OCI-LY1 (cell line): Measurements from ENCODE around the gene DBT.

ENCODE experiments used
- H2AFZ ChIP-seq: fragments of 200-600 bp; sonication (generic), shearing (Covaris generic); 2 replicates; pipeline ENCODE4 v1.6.0; 2014; ENCODE audit warnings: antibody characterized with exemption, mild to moderate bottlenecking, low read length
- H3F3A ChIP-seq: fragments of 200-600 bp; sonication (generic), shearing (Covaris generic); 2 replicates; pipeline ENCODE4 v1.6.0; 2014; ENCODE audit warnings: mild to moderate bottlenecking, antibody characterized with exemption, low read length, moderate library complexity; ENCODE audit not compliant: insufficient read depth
- H3K27ac ChIP-seq: fragments of 200-600 bp; sonication (generic); 2 replicates; pipeline ENCODE4 v1.5.1; 2014; ENCODE audit warnings: low read length, mixed run types, mild to moderate bottlenecking, low read depth; ENCODE audit not compliant: poor library complexity, severe bottlenecking
- H3K27me3 ChIP-seq: fragments of 200-600 bp; sonication (generic); 2 replicates; pipeline ENCODE4 v1.6.0; 2014; ENCODE audit warnings: antibody characterized with exemption, mild to moderate bottlenecking, low read length, moderate library complexity; ENCODE audit not compliant: insufficient read depth
- H3K36me3 ChIP-seq: fragments of 200-600 bp; sonication (generic); 2 replicates; pipeline ENCODE4 v1.6.1; 2014; ENCODE audit warnings: mild to moderate bottlenecking, antibody characterized with exemption, low read length, moderate library complexity, mixed read lengths; ENCODE audit not compliant: insufficient read depth
- H3K4me1 ChIP-seq: fragments of 200-600 bp; sonication (generic); 2 replicates; pipeline ENCODE4 v1.5.1; 2014; ENCODE audit warnings: mild to moderate bottlenecking, low read length, moderate library complexity; ENCODE audit not compliant: insufficient read depth, severe bottlenecking
- H3K4me2 ChIP-seq: fragments of 200-600 bp; sonication (generic), shearing (Covaris generic); 2 replicates; pipeline ENCODE4 v1.6.1; 2014; ENCODE audit warnings: low read length
- H3K4me3 ChIP-seq: fragments of 200-600 bp; sonication (generic); 2 replicates; pipeline ENCODE4 v1.5.1; 2014; ENCODE audit warnings: low read length, low read depth, mild to moderate bottlenecking, mixed read lengths; ENCODE audit not compliant: poor library complexity, severe bottlenecking
- H3K79me2 ChIP-seq: fragments of 200-600 bp; shearing (Covaris generic); 2 replicates; pipeline ENCODE4 v1.6.1; 2016; ENCODE audit warnings: mixed run types, low read length, mixed read lengths; ENCODE audit not compliant: insufficient read depth
- H3K9ac ChIP-seq: fragments of 200-600 bp; sonication (generic), shearing (Covaris generic); 2 replicates; pipeline ENCODE4 v1.6.1; 2014; ENCODE audit warnings: mild to moderate bottlenecking, low read length, mixed read lengths
- H3K9me2 ChIP-seq: fragments of 200-600 bp; sonication (generic), shearing (Covaris generic); 2 replicates; pipeline ENCODE4 v1.6.1; 2014; ENCODE audit warnings: low read depth, mild to moderate bottlenecking, low read length, mixed read lengths
- H3K9me3 ChIP-seq: fragments of 200-600 bp; shearing (Covaris generic); 2 replicates; pipeline ENCODE4 v1.6.1; 2014; ENCODE audit warnings: low read length, mixed read lengths
- H4K20me1 ChIP-seq: fragments of 200-600 bp; sonication (generic), shearing (Covaris generic); 2 replicates; pipeline ENCODE4 v1.6.0; 2016; ENCODE audit warnings: mild to moderate bottlenecking, low read length; ENCODE audit not compliant: insufficient read depth
- EZH2 ChIP-seq: fragments of 200-600 bp; sonication (generic), shearing (Covaris generic); IDR thresholded peaks from 2 replicates; pipeline ENCODE4 v1.8.0; 2017; ENCODE audit warnings: borderline replicate concordance, mixed run types, mild to moderate bottlenecking, antibody characterized with exemption, low read length, moderate library complexity, mixed read lengths
- TF ChIP-seq, protein P1 (sequence below): fragments of 200-600 bp; sonication (generic), shearing (Covaris generic); IDR thresholded peaks from 2 replicates; pipeline ENCODE4 v1.5.1; 2017; ENCODE audit warnings: mild to moderate bottlenecking, antibody characterized with exemption, low read length, moderate library complexity, mixed read lengths

Gene DBT

DNA sequence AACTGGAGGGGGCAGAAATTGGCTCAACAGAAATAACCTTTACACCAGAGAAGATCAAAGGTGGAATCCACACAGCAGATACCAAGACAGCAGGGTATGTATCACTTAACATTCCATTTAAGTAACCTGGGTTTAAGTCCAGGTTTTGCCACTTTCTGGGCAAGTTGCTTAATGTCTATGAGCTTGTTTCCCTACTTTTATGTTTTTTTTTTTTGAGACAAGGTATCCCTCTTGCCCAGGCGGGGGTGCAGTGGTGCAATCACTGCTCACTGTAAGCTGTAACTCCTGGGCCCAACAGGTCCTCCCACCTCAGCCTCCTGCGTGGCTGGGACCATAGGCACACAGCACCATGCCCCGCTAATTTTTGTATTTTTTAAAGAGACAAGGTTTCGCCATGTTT lies 18.6 kb upstream of the DBT start:
- no peak for TF ChIP-seq EZH2
- Histone ChIP-seq H3K79me2 (peaks cover 16% of the 10 kb centered on the region; the same call in 1 of the 2 replicates), H3K27me3 (no peaks in the 10 kb centered on the region), H3K9ac (no peak overlapping the region), H2AFZ (no peak overlapping the region), H3K4me2 (no peak overlapping the region), H3K4me3 (no peak overlapping the region), H3K36me3 (peaks cover 67% of the 10 kb centered on the region), H3F3A (no peaks in the 10 kb centered on the region), H4K20me1 (no peaks in the 10 kb centered on the region), H3K9me2 (no peaks in the 10 kb centered on the region), H3K27ac (no peak overlapping the region), H3K9me3 (no peaks in the 10 kb centered on the region), H3K4me1 (peaks cover 22% of the 10 kb centered on the region)

DNA sequence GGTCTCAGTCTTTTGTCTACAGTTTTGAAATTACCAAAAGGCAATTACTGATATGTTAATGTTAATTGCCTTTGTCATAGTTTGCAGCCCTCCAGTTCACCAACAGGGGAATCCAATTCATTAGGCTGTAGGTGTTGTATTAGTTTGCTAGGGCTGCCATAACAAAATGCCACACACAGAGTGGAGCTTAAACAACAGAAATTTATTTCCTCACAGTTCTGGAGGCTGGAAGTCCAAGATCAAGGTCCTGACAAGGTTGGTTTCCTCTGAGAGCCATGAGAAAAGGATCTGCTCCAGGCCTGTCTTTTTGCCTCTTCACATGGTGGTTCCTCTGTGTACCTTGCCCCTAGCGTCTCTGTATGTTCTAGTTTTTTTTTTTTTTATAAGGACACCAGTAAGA lies 17.6 kb upstream of the DBT start:
- no peak overlapping the region for H2AFZ ChIP-seq
- no peaks in the 10 kb centered on the region for H3K9me2 ChIP-seq
- H3K36me3 ChIP-seq = peaks cover 60% of the 10 kb centered on the region
- no peaks in the 10 kb centered on the region for H4K20me1 ChIP-seq
- TF ChIP-seq EZH2 = no peak
- TF ChIP-seq, protein P1, sequence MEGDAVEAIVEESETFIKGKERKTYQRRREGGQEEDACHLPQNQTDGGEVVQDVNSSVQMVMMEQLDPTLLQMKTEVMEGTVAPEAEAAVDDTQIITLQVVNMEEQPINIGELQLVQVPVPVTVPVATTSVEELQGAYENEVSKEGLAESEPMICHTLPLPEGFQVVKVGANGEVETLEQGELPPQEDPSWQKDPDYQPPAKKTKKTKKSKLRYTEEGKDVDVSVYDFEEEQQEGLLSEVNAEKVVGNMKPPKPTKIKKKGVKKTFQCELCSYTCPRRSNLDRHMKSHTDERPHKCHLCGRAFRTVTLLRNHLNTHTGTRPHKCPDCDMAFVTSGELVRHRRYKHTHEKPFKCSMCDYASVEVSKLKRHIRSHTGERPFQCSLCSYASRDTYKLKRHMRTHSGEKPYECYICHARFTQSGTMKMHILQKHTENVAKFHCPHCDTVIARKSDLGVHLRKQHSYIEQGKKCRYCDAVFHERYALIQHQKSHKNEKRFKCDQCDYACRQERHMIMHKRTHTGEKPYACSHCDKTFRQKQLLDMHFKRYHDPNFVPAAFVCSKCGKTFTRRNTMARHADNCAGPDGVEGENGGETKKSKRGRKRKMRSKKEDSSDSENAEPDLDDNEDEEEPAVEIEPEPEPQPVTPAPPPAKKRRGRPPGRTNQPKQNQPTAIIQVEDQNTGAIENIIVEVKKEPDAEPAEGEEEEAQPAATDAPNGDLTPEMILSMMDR = no peak
- no peak overlapping the region for H3K27ac ChIP-seq
- H3K4me3 ChIP-seq = peak overlapping the region; percentile 84
- peak overlapping the region; percentile 94; the same call in 1 of the 2 replicates for H3K9ac ChIP-seq
- H3K79me2 ChIP-seq = peaks cover 16% of the 10 kb centered on the region; the same call in 1 of the 2 replicates
- peaks cover 22% of the 10 kb centered on the region for H3K4me1 ChIP-seq
- H3F3A ChIP-seq = no peaks in the 10 kb centered on the region
- H3K27me3 ChIP-seq = no peaks in the 10 kb centered on the region
- no peaks in the 10 kb centered on the region for H3K9me3 ChIP-seq
- H3K4me2 ChIP-seq = peak overlapping the region; percentile 82

DNA sequence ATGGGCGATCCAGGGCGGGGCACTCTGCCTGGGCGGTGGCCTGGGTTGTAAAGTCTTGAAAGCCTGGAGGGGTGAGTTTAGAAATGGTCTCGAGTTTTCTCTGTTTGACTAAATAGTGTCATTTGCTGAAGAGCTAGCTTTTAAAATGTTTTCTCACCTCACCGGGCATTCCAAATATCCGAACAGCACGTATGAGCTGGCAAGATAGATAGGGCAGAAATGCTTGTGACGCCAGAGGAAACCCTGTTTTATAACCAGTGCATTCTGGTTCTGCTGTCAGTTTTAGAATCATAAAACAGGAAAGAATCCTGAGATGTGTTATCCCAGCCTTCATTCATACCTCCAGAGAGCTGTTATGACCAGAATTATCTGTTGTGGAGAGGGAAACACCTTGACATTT lies 17.1 kb upstream of the DBT start:
- no peaks in the 10 kb centered on the region for H3F3A ChIP-seq
- H3K36me3 ChIP-seq = peaks cover 55% of the 10 kb centered on the region
- peak overlapping the region; percentile 84 for H3K4me3 ChIP-seq
- H3K27me3 ChIP-seq = no peaks in the 10 kb centered on the region
- peak overlapping the region; percentile 94 for H3K9ac ChIP-seq
- no peak for TF ChIP-seq EZH2
- TF ChIP-seq, protein P1 = no peak
- no peak overlapping the region for H2AFZ ChIP-seq
- no peaks in the 10 kb centered on the region for H3K9me3 ChIP-seq
- H3K27ac ChIP-seq = peak overlapping the region; percentile 63
- no peaks in the 10 kb centered on the region for H4K20me1 ChIP-seq
- H3K79me2 ChIP-seq = peaks cover 16% of the 10 kb centered on the region; the same call in 1 of the 2 replicates
- peak overlapping the region; percentile 82 for H3K4me2 ChIP-seq
- H3K4me1 ChIP-seq = peaks cover 22% of the 10 kb centered on the region
- H3K9me2 ChIP-seq = no peaks in the 10 kb centered on the region
